Progenitor cell of endocrine pancreas (in vitro differentiated cells): ENCODE measurements around the gene ALOX5. TPM values are rescaled to one million over a fixed set of nuclear protein-coding genes. Genes with fewer than 3 reads are reported as not detected.

Source experiments
- DNase-seq: peaks from one replicate; pipeline ENCODE4 v3.0.0; 2021; ENCODE audit warnings: low spot score; ENCODE audit not compliant: unreplicated experiment
- H3K27ac Mint-ChIP-seq: 2 replicates; pipeline ENCODE4 v1.8.0; 2021; ENCODE audit warnings: mild to moderate bottlenecking, moderate library complexity, mixed read lengths
- H3K27me3 Mint-ChIP-seq: 2 replicates; pipeline ENCODE4 v1.8.0; 2021; ENCODE audit warnings: mixed read lengths
- H3K36me3 Mint-ChIP-seq: 2 replicates; pipeline ENCODE4 v1.8.0; 2022; ENCODE audit warnings: mixed read lengths; ENCODE audit not compliant: insufficient read depth
- H3K4me1 Mint-ChIP-seq: 2 replicates; pipeline ENCODE4 v1.8.0; 2021; ENCODE audit warnings: low read depth, mixed read lengths
- H3K4me3 Mint-ChIP-seq: 2 replicates; pipeline ENCODE4 v1.8.0; 2021; ENCODE audit warnings: low read depth, mild to moderate bottlenecking, moderate library complexity, mixed read lengths
- H3K9me3 Mint-ChIP-seq: 2 replicates; pipeline ENCODE4 v1.8.0; 2021; ENCODE audit warnings: low read depth, mixed read lengths
- total RNA-seq: library from RNA; stranded (reverse); gene quantifications from 2 replicates; pipeline ENCODE4 v1.2.1, GENCODE V29; 2021
- TF ChIP-seq, protein P1 (sequence below): fragments of 200-600 bp; sonication (generic); IDR thresholded peaks from one replicate; pipeline ENCODE4 v1.5.0; 2021; ENCODE audit warnings: antibody characterized with exemption, mild to moderate bottlenecking; ENCODE audit not compliant: unreplicated experiment

The ALOX5 gene
- total RNA-seq, 1 donor from 2014 or later, result 1.9 TPM

DNA sequence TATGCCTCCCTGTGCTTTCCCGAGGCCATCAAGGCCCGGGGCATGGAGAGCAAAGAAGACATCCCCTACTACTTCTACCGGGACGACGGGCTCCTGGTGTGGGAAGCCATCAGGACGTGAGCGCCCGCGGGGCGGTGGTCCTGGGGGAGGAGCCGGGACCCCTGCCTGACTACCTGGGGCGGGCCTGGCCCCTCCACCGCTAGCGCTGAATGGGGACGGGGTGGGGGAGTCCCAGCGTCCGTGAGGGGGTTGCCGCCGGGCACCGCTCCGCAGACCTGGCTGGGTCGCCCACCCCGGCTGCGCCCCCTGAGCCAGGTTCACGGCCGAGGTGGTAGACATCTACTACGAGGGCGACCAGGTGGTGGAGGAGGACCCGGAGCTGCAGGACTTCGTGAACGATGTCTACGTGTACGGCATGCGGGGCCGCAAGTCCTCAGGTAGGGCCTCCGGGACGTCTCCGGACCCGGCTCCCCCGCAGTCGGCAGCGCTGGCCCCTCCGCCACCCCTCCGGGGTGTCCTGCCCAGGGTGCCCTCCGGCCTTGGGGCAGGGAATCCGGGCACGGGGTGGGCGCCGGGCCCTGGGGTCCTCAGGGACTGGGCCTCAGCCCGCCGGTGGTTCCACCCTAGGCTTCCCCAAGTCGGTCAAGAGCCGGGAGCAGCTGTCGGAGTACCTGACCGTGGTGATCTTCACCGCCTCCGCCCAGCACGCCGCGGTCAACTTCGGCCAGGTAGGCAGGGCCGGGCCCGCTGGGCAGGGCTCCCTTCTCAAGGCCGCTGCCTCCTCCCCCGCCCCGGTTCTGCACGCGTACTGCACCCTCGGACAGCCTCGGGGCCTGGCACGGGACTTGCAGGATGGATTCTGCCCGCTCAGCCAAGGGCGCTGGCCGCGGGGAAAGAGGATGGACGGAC, 69.3 kb downstream of the ALOX5 start:
- H3K27ac Mint-ChIP-seq, result no peak overlapping the region
- TF ChIP-seq, protein P1, sequence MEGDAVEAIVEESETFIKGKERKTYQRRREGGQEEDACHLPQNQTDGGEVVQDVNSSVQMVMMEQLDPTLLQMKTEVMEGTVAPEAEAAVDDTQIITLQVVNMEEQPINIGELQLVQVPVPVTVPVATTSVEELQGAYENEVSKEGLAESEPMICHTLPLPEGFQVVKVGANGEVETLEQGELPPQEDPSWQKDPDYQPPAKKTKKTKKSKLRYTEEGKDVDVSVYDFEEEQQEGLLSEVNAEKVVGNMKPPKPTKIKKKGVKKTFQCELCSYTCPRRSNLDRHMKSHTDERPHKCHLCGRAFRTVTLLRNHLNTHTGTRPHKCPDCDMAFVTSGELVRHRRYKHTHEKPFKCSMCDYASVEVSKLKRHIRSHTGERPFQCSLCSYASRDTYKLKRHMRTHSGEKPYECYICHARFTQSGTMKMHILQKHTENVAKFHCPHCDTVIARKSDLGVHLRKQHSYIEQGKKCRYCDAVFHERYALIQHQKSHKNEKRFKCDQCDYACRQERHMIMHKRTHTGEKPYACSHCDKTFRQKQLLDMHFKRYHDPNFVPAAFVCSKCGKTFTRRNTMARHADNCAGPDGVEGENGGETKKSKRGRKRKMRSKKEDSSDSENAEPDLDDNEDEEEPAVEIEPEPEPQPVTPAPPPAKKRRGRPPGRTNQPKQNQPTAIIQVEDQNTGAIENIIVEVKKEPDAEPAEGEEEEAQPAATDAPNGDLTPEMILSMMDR, result no peak
- H3K36me3 Mint-ChIP-seq, result no peaks in the 10 kb centered on the region
- H3K4me3 Mint-ChIP-seq, result no peak overlapping the region
- H3K9me3 Mint-ChIP-seq, result no peaks in the 10 kb centered on the region
- DNase-seq, result no peak
- H3K4me1 Mint-ChIP-seq, result no peaks in the 10 kb centered on the region
- H3K27me3 Mint-ChIP-seq, result no peaks in the 10 kb centered on the region

DNA sequence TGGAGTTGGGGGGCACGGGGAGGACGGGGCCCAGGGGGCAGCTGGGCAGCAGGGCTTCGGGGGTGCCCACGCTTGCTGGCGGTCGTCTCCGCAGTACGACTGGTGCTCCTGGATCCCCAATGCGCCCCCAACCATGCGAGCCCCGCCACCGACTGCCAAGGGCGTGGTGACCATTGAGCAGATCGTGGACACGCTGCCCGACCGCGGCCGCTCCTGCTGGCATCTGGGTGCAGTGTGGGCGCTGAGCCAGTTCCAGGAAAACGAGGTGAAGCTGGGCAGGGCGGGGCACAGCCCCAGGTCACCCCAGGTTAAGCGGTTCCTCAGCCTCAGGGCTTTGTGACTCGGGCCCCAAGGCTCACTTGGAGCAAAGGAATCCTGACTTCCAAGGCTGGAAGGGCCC, 70.0 kb downstream of the ALOX5 start:
- Mint-ChIP-seq H3K9me3 (no peaks in the 10 kb centered on the region), H3K27me3 (no peaks in the 10 kb centered on the region), H3K36me3 (no peaks in the 10 kb centered on the region), H3K4me1 (no peaks in the 10 kb centered on the region), H3K4me3 (no peak overlapping the region), H3K27ac (no peak overlapping the region)
- TF ChIP-seq, protein P1, result no peak
- no peak for DNase-seq

DNA sequence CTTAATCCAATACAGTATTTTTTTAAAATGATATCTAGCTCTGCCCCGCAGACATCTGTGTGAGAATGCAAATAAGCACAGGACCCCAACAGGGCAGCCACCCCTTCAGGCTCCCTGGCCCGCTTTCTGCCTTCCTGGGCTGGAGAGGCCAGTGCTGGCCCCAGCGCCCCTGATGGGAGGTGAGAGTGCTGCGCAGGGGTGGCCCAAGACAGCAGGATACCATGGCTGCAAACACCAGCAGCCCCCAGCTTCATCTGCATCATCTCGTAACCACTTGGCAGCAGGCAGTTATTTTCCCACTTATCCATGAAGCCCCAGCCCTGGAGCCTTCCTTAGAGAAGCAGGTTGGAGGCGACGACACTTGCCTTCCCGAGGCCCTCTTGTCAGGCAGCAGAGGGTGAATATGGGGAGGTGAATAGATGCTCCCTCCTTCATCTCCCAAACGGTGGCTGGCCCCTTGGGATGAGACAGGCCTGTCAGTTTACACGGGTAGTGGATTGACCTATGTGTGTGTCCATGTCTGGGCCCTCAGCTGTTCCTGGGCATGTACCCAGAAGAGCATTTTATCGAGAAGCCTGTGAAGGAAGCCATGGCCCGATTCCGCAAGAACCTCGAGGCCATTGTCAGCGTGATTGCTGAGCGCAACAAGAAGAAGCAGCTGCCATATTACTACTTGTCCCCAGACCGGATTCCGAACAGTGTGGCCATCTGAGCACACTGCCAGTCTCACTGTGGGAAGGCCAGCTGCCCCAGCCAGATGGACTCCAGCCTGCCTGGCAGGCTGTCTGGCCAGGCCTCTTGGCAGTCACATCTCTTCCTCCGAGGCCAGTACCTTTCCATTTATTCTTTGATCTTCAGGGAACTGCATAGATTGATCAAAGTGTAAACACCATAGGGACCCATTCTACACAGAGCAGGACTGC, 71.2 kb downstream of the ALOX5 start:
- TF ChIP-seq, protein P1, result no peak
- H3K27ac Mint-ChIP-seq, result no peak overlapping the region

DNA sequence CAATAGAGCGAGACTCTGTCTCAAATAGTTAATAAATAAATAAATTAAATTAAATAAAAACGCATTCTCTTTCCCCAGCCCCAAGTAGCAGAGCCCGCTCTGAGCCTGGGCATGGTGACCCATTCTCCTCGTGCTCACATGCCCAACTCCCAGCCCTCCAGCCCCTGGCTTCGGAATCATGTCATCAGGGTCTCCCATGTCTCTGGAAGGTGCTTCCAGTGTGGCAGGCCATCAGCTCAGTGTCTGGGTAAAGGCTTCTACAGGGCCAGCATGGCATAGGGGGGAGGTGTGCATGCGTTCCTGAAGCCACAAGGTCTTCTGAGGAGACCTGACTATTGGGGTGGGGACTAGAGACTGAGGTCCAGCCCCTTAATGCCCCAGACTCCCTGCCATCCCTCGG, 72.8 kb downstream of the ALOX5 start:
- Mint-ChIP-seq H3K36me3 (no peaks in the 10 kb centered on the region), H3K27ac (no peak overlapping the region), H3K4me1 (no peaks in the 10 kb centered on the region)

More for the DNA sequence above, 71.2 kb downstream of the ALOX5 start:
- Mint-ChIP-seq H3K36me3 (no peaks in the 10 kb centered on the region), H3K4me1 (no peaks in the 10 kb centered on the region), H3K27me3 (no peaks in the 10 kb centered on the region), H3K9me3 (no peaks in the 10 kb centered on the region), H3K4me3 (no peak overlapping the region)
- no peak for DNase-seq

DNA sequence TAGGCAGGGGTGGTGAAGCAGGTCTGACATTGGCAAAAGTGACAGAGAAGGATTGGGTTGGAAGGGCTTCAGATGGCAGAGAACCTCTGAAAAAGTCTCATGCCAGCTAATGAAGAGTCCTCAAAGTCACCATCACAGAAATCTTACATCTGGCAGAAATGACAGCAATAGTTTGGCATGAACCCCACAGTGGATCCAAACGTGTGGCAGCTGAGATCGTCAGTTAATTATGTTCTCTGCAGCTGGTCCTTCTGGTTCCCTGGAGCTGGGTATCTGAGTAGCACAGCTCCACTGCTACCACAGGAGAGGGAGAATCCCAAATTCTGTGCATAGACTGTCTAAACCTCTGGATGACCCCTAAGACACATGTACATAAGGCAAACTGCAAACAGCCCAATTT, 73.4 kb downstream of the ALOX5 start:
- Mint-ChIP-seq H3K4me3 (no peak overlapping the region), H3K36me3 (no peaks in the 10 kb centered on the region), H3K27ac (peak overlapping the region; percentile 10), H3K9me3 (no peaks in the 10 kb centered on the region), H3K4me1 (no peaks in the 10 kb centered on the region), H3K27me3 (no peaks in the 10 kb centered on the region)
- DNase-seq, result no peak
- TF ChIP-seq, protein P1, result no peak

More for the DNA sequence above, 72.8 kb downstream of the ALOX5 start:
- DNase-seq, result no peak
- Mint-ChIP-seq H3K27me3 (no peaks in the 10 kb centered on the region), H3K9me3 (no peaks in the 10 kb centered on the region), H3K4me3 (no peak overlapping the region)
- TF ChIP-seq, protein P1, result no peak
